Measurements from ENCODE around the gene PNPT1. TPM values are rescaled to one million over a fixed set of nuclear protein-coding genes. Genes with fewer than 3 reads are reported as not detected.
"Not testable (repeated sequence)": the region's sequence is repeated elsewhere in the genome, so short reads cannot be mapped to it uniquely, and the experiment has no call there.

The PNPT1 gene
- total RNA-seq: 10 to 100 TPM in 1 of 4 donors, 1 to 10 TPM in 3; 5.6 to 10.4 (median 8.9) TPM

- DNase-seq (ENCODE audit: low spot score in 2 of 2): peak; percentile 90 to 98
- H3K4me3 ChIP-seq (ENCODE audit: low read depth, poor library complexity, severe bottlenecking): peak within 1 kb of the TSS; percentile 61
- WGBS, 2 donors: 1% methylated on average over 43 to 56 of the region's 56 CpGs
- intact Hi-C loops (cut with DNase I; ENCODE audit: low total_unique reads): no loop called here
- no peak for TF ChIP-seq CTCF (IDR thresholded peaks at IDR 0.05)
- TF ChIP-seq POLR2A (IDR thresholded peaks at IDR 0.05): no peak
Measured at GRCh38 chr2:55693181-55694125, at the start of gene PNPT1. PNPT1 (minus strand) TSS chr2:55693844; CDS start chr2:55693823, 21 bp downstream.

GRCh38 chr2:55742996-55743395 is 49.4 kb upstream of the PNPT1 start:
- intact Hi-C loops (cut with DNase I; ENCODE audit: low total_unique reads): no loop called here
- H3K4me3 ChIP-seq (ENCODE audit: low read depth, poor library complexity, severe bottlenecking): no peak overlapping the region
- TF ChIP-seq CTCF (IDR thresholded peaks at IDR 0.05) (no peak), POLR2A (IDR thresholded peaks at IDR 0.05) (no peak)
- 88 to 94% methylated on average over 3 of the region's 3 CpGs for WGBS, 2 donors
- DNase-seq (ENCODE audit: low spot score in 2 of 2): no peak

- WGBS, 2 donors: 88 to 90% methylated on average over 5 of the region's 5 CpGs
- H3K4me3 ChIP-seq (ENCODE audit: low read depth, poor library complexity, severe bottlenecking); DNase-seq (ENCODE audit: low spot score in 2 of 2); intact Hi-C loops (cut with DNase I; ENCODE audit: low total_unique reads): not testable (repeated sequence)
Measured at GRCh38 chr2:55736019-55736536, 42.4 kb upstream of the PNPT1 start.

- intact Hi-C loops (cut with DNase I; ENCODE audit: low total_unique reads): loop anchor here (2.0 kb wide), 1 partner anchor 26 kb away; no protein-coding TSS in a partner anchor
- TF ChIP-seq CTCF (IDR thresholded peaks at IDR 0.05): no peak
- no peak for TF ChIP-seq POLR2A (IDR thresholded peaks at IDR 0.05)
- H3K4me3 ChIP-seq (ENCODE audit: low read depth, poor library complexity, severe bottlenecking): no peak overlapping the region
- WGBS, 2 donors: 94 to 98% methylated on average over 1 of the region's 1 CpG
- DNase-seq (ENCODE audit: low spot score in 2 of 2): no peak
Measured at GRCh38 chr2:55734726-55735125, 41.1 kb upstream of the PNPT1 start.

- WGBS, 2 donors: 33 to 38% methylated on average over 1 of the region's 1 CpG
- TF ChIP-seq CTCF (IDR thresholded peaks at IDR 0.05) (no peak), POLR2A (IDR thresholded peaks at IDR 0.05) (no peak)
- DNase-seq (ENCODE audit: low spot score in 2 of 2): no peak
- intact Hi-C loops (cut with DNase I; ENCODE audit: low total_unique reads): no loop called here
- H3K4me3 ChIP-seq (ENCODE audit: low read depth, poor library complexity, severe bottlenecking): no peak overlapping the region
Measured at GRCh38 chr2:55733335-55733734, 39.7 kb upstream of the PNPT1 start.

- DNase-seq (ENCODE audit: low spot score in 2 of 2): peak in 1 of 2 donors; percentile 27
- no peak overlapping the region for H3K4me3 ChIP-seq (ENCODE audit: low read depth, poor library complexity, severe bottlenecking)
- 58 to 61% methylated on average over 4 of the region's 4 CpGs for WGBS, 2 donors
- TF ChIP-seq POLR2A (IDR thresholded peaks at IDR 0.05) (no peak), CTCF (IDR thresholded peaks at IDR 0.05) (no peak)
- intact Hi-C loops (cut with DNase I; ENCODE audit: low total_unique reads): no loop called here
Measured at GRCh38 chr2:55732854-55733253, 39.2 kb upstream of the PNPT1 start.
